ENCODE measurements around the gene SLC35E1. TPM values are rescaled to one million over a fixed set of nuclear protein-coding genes. Genes with fewer than 3 reads are reported as not detected.

The SLC35E1 gene
- total RNA-seq, 1 experiment from 2014 or later, result 28.5 TPM

DNA sequence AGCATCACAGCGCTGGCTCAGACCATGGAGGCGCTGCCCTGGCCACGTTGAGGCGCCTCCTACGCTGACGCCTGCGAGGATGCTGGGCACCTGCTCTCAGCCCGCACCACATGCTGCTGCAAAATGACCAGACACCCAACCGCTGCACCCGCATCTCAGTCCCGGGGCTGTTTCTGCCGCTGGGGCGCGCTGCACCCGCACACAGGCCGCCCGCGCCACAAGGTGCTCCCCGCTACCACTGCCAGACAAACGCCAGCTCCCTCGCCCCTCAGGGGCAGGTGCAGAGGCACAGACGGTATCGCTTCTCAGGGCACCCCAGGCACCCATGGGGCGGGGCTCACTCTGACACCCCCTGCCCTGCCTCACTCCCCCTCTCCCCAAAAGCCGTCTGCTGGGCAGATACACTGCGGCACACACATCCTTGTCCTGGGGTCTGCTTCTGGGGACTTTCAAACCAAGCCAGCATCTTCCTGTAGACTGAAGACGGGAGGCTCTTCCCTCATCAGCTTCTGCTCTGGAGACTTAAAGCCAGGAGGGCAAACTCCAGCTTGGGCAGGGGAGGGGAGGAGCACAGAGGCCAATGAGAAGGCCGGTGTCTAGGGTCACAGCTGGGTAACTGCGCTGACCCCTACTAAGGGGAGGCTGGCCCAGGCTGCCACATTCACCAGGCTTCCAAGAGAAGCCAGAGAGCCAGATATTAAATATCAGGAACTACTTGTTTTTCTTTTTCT lies 46.3 kb downstream of the SLC35E1 start:
- no peak overlapping the region for H3K4me3 Mint-ChIP-seq
- H3K4me1 Mint-ChIP-seq, result no peaks in the 10 kb centered on the region
- DNase-seq (ENCODE audit: low spot score), result no peak
- POLR2A ChIA-PET, result no interaction called here
- no peaks in the 10 kb centered on the region for H3K9me3 Mint-ChIP-seq
- H3K27ac Mint-ChIP-seq, result no peak overlapping the region
- no peaks in the 10 kb centered on the region for H3K27me3 Mint-ChIP-seq (ENCODE audit: low read depth)
- no peak for ATAC-seq
- TF ChIP-seq ZNF138 (CRISPR knock-in tag; conservative IDR thresholded peaks at IDR 0.05), result no peak
- no peak for TF ChIP-seq FOXP1 (CRISPR knock-in tag; IDR thresholded peaks at IDR 0.05; ENCODE audit: borderline replicate concordance)
- no peak for TF ChIP-seq NFE2L1 (CRISPR knock-in tag; IDR thresholded peaks at IDR 0.05)
- peaks cover 54% of the 10 kb centered on the region for H3K36me3 Mint-ChIP-seq
- CTCF ChIA-PET, result no interaction called here

DNA sequence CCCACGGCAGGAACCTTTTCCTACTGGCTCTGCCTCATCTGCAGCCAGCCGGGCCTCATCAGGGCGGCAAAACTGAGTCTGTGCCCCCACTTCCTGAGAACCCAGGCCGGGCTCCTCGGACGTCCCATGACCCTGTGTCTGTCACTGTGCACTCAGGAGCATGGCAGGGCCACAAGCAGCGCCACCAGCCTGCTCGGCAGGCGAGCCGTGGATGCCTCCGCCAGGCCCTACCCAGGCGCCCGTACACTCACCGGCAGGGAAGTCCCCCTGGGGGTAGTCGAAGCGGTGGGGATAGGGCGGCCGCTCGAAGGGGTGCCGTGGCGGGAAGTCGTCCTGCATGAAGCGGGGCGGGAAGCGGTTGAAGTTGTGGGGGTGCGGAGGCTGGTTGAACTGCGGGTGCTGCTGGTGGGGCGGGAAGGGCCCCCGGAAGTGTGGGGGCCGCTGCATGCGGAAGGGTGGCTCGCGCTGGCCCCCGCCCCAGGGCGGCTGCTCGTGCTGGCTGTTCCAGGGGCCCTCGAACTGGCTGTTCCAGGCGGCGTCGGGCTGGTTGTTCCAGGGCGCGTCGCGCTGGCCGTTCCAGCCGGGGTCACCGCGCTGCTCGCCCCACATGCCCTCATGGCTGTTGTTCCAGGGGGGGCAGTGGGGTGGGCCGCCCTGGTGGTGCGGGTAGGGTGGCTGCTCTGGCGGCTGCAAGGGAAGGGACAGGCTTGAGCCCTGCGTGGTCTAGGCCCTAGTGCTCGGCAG lies 47.1 kb downstream of the SLC35E1 start:
- no peak overlapping the region for H3K27ac Mint-ChIP-seq
- H3K9me3 Mint-ChIP-seq, result no peaks in the 10 kb centered on the region
- CTCF ChIA-PET, result no interaction called here
- H3K4me3 Mint-ChIP-seq, result no peak overlapping the region
- H3K27me3 Mint-ChIP-seq (ENCODE audit: low read depth), result no peaks in the 10 kb centered on the region
- H3K36me3 Mint-ChIP-seq, result peaks cover 60% of the 10 kb centered on the region
- POLR2A ChIA-PET, result interaction anchor here (0.7 kb wide), 1 partner anchor 45 kb away, joined by 4 read pairs; no protein-coding TSS in a partner anchor
- no peak for DNase-seq (ENCODE audit: low spot score)
- no peak for ATAC-seq
- no peaks in the 10 kb centered on the region for H3K4me1 Mint-ChIP-seq
- TF ChIP-seq, protein P1, sequence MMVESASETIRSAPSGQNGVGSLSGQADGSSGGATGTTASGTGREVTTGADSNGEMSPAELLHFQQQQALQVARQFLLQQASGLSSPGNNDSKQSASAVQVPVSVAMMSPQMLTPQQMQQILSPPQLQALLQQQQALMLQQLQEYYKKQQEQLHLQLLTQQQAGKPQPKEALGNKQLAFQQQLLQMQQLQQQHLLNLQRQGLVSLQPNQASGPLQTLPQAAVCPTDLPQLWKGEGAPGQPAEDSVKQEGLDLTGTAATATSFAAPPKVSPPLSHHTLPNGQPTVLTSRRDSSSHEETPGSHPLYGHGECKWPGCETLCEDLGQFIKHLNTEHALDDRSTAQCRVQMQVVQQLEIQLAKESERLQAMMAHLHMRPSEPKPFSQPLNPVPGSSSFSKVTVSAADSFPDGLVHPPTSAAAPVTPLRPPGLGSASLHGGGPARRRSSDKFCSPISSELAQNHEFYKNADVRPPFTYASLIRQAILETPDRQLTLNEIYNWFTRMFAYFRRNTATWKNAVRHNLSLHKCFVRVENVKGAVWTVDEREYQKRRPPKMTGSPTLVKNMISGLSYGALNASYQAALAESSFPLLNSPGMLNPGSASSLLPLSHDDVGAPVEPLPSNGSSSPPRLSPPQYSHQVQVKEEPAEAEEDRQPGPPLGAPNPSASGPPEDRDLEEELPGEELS (CRISPR knock-in tag; IDR thresholded peaks at IDR 0.05), result no peak
- TF ChIP-seq EMX1 (CRISPR knock-in tag; IDR thresholded peaks at IDR 0.05), result no peak
- TF ChIP-seq, protein P2, sequence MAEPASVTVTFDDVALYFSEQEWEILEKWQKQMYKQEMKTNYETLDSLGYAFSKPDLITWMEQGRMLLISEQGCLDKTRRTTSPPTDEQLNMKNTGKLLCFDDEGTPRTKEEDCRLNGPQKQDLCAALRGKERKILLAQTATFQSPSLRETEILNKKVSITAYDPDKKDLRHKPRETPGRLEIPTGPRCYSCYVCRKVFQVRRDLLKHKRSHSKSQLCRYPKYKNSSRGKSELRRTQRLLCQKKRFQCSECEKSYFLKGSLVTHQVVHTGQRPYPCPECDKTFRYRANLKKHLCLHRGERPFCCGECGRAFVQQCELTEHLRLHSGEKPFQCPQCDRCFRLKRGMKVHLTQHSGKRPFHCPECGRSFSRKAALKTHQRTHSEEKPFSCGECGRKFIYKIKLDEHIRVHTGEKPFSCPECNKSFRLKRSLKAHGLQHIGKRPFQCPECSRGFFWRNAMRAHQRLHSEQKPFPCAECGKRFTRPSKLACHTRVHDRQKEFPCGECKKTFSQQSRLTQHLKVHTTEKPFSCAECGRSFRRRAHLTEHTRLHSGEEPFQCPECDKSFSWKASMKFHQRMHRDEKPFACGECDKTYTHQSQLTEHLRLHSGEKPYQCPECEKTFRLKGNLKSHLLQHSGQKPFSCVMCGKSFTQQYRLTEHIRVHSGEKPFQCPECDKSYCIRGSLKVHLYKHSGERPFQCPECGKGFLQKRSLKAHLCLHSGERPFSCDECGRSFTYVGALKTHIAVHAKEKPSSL (CRISPR knock-in tag; conservative IDR thresholded peaks at IDR 0.05), result no peak
- TF ChIP-seq, protein P3, sequence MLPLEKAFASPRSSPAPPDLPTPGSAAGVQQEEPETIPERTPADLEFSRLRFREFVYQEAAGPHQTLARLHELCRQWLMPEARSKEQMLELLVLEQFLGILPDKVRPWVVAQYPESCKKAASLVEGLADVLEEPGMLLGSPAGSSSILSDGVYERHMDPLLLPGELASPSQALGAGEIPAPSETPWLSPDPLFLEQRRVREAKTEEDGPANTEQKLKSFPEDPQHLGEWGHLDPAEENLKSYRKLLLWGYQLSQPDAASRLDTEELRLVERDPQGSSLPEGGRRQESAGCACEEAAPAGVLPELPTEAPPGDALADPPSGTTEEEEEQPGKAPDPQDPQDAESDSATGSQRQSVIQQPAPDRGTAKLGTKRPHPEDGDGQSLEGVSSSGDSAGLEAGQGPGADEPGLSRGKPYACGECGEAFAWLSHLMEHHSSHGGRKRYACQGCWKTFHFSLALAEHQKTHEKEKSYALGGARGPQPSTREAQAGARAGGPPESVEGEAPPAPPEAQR (CRISPR knock-in tag; IDR thresholded peaks at IDR 0.05), result no peak
- TF ChIP-seq, protein P4, sequence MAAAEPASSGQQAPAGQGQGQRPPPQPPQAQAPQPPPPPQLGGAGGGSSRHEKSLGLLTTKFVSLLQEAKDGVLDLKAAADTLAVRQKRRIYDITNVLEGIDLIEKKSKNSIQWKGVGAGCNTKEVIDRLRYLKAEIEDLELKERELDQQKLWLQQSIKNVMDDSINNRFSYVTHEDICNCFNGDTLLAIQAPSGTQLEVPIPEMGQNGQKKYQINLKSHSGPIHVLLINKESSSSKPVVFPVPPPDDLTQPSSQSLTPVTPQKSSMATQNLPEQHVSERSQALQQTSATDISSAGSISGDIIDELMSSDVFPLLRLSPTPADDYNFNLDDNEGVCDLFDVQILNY (CRISPR knock-in tag; IDR thresholded peaks at IDR 0.05), result no peak
- TF ChIP-seq, protein P5, sequence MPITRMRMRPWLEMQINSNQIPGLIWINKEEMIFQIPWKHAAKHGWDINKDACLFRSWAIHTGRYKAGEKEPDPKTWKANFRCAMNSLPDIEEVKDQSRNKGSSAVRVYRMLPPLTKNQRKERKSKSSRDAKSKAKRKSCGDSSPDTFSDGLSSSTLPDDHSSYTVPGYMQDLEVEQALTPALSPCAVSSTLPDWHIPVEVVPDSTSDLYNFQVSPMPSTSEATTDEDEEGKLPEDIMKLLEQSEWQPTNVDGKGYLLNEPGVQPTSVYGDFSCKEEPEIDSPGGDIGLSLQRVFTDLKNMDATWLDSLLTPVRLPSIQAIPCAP (CRISPR knock-in tag; IDR thresholded peaks at IDR 0.05), result no peak
- TF ChIP-seq, protein P6, sequence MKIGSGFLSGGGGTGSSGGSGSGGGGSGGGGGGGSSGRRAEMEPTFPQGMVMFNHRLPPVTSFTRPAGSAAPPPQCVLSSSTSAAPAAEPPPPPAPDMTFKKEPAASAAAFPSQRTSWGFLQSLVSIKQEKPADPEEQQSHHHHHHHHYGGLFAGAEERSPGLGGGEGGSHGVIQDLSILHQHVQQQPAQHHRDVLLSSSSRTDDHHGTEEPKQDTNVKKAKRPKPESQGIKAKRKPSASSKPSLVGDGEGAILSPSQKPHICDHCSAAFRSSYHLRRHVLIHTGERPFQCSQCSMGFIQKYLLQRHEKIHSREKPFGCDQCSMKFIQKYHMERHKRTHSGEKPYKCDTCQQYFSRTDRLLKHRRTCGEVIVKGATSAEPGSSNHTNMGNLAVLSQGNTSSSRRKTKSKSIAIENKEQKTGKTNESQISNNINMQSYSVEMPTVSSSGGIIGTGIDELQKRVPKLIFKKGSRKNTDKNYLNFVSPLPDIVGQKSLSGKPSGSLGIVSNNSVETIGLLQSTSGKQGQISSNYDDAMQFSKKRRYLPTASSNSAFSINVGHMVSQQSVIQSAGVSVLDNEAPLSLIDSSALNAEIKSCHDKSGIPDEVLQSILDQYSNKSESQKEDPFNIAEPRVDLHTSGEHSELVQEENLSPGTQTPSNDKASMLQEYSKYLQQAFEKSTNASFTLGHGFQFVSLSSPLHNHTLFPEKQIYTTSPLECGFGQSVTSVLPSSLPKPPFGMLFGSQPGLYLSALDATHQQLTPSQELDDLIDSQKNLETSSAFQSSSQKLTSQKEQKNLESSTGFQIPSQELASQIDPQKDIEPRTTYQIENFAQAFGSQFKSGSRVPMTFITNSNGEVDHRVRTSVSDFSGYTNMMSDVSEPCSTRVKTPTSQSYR (CRISPR knock-in tag; IDR thresholded peaks at IDR 0.05), result no peak
- TF ChIP-seq, protein P7, sequence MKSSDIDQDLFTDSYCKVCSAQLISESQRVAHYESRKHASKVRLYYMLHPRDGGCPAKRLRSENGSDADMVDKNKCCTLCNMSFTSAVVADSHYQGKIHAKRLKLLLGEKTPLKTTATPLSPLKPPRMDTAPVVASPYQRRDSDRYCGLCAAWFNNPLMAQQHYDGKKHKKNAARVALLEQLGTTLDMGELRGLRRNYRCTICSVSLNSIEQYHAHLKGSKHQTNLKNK (CRISPR knock-in tag; IDR thresholded peaks at IDR 0.05), result no peak
- TF ChIP-seq, protein P8, sequence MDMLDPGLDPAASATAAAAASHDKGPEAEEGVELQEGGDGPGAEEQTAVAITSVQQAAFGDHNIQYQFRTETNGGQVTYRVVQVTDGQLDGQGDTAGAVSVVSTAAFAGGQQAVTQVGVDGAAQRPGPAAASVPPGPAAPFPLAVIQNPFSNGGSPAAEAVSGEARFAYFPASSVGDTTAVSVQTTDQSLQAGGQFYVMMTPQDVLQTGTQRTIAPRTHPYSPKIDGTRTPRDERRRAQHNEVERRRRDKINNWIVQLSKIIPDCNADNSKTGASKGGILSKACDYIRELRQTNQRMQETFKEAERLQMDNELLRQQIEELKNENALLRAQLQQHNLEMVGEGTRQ (CRISPR knock-in tag; IDR thresholded peaks at IDR 0.05), result no peak
- TF ChIP-seq ZNF219 (CRISPR knock-in tag; IDR thresholded peaks at IDR 0.05; ENCODE audit: borderline replicate concordance), result no peak
- TF ChIP-seq, protein P9, sequence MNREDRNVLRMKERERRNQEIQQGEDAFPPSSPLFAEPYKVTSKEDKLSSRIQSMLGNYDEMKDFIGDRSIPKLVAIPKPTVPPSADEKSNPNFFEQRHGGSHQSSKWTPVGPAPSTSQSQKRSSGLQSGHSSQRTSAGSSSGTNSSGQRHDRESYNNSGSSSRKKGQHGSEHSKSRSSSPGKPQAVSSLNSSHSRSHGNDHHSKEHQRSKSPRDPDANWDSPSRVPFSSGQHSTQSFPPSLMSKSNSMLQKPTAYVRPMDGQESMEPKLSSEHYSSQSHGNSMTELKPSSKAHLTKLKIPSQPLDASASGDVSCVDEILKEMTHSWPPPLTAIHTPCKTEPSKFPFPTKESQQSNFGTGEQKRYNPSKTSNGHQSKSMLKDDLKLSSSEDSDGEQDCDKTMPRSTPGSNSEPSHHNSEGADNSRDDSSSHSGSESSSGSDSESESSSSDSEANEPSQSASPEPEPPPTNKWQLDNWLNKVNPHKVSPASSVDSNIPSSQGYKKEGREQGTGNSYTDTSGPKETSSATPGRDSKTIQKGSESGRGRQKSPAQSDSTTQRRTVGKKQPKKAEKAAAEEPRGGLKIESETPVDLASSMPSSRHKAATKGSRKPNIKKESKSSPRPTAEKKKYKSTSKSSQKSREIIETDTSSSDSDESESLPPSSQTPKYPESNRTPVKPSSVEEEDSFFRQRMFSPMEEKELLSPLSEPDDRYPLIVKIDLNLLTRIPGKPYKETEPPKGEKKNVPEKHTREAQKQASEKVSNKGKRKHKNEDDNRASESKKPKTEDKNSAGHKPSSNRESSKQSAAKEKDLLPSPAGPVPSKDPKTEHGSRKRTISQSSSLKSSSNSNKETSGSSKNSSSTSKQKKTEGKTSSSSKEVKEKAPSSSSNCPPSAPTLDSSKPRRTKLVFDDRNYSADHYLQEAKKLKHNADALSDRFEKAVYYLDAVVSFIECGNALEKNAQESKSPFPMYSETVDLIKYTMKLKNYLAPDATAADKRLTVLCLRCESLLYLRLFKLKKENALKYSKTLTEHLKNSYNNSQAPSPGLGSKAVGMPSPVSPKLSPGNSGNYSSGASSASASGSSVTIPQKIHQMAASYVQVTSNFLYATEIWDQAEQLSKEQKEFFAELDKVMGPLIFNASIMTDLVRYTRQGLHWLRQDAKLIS (CRISPR knock-in tag; IDR thresholded peaks at IDR 0.05; ENCODE audit: borderline replicate concordance), result no peak
- no peak for TF ChIP-seq JAZF1 (CRISPR knock-in tag; IDR thresholded peaks at IDR 0.05)
